C4-2B (cell line): Measurements from ENCODE around the gene FAM228B.
"Not testable (repeated sequence)": the region's sequence is repeated elsewhere in the genome, so short reads cannot be mapped to it uniquely, and the experiment has no call there.

Experiments
- H3K27ac ChIP-seq: fragments of 450-650 bp; 2 replicates; pipeline ENCODE4 v1.5.1; 2017
- ZFX ChIP-seq: fragments of 450-650 bp; IDR thresholded peaks from 2 replicates; pipeline ENCODE4 v1.6.1; 2017
- TF ChIP-seq, protein P1 (sequence below): fragments of 450-650 bp; conservative IDR thresholded peaks from 2 replicates; pipeline ENCODE4 v1.5.1; 2017; ENCODE audit warnings: mild to moderate bottlenecking

FAM228B gene

DNA sequence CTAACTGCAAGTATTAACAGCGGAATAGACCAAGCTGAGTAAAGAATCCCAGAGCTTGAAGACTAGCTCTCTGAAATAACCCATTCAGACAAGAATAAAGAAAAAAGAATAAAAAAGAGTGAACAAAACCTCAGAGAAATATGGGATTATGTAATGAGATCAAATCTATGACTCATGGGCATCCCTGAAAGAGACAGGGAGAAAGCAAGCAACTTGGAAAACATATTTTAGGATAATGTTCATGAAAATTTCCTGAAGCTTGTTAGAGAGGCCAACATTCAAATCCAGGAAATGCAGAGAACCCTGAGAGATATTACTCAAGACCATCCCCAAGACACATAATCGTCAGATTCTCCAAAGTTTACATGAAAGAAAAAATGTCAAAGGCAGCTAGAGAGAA is 17.5 kb upstream of the FAM228B start:
- TF ChIP-seq, protein P1, sequence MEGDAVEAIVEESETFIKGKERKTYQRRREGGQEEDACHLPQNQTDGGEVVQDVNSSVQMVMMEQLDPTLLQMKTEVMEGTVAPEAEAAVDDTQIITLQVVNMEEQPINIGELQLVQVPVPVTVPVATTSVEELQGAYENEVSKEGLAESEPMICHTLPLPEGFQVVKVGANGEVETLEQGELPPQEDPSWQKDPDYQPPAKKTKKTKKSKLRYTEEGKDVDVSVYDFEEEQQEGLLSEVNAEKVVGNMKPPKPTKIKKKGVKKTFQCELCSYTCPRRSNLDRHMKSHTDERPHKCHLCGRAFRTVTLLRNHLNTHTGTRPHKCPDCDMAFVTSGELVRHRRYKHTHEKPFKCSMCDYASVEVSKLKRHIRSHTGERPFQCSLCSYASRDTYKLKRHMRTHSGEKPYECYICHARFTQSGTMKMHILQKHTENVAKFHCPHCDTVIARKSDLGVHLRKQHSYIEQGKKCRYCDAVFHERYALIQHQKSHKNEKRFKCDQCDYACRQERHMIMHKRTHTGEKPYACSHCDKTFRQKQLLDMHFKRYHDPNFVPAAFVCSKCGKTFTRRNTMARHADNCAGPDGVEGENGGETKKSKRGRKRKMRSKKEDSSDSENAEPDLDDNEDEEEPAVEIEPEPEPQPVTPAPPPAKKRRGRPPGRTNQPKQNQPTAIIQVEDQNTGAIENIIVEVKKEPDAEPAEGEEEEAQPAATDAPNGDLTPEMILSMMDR, result no peak
- no peak for TF ChIP-seq ZFX
- H3K27ac ChIP-seq, result no peak overlapping the region

DNA sequence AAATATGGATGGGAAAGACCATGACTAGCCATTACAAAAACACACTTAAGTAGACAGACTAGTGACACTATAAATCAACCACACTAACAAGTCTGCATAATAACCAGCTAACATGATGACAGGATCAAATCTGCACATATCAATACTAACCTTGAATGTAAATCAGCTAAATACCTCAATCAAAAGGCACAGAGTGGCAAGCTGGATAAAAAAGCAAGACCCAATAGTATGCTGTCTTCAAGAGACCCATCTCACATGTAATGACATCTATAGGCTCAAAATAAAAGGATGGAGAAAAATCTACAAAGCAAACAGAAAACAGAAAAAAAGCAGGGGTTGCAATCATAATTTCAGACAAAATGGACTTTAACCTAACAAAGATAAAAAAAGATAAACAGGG is 16.5 kb upstream of the FAM228B start:
- H3K27ac ChIP-seq, result no peak overlapping the region
- no peak for TF ChIP-seq ZFX
- TF ChIP-seq, protein P1, result no peak

DNA sequence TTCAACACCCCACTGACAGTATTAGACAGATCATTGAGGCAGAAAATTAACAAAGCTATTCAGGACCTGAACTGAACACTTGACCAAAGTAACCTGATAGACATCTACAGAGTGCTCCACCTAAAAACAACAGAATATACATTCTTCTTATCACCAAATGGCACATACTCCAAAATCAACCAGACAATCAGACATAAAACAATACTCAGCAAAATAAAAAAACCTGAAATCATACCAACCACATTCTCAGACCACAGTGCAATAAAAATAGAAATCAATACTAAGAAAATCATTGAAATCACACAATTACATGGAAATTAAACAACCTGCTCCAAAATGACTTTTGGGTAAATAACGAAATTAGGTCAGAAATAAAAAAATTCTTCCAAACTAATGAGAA is 15.9 kb upstream of the FAM228B start:
- H3K27ac ChIP-seq, result no peak overlapping the region
- TF ChIP-seq, protein P1, result no peak
- no peak for TF ChIP-seq ZFX

DNA sequence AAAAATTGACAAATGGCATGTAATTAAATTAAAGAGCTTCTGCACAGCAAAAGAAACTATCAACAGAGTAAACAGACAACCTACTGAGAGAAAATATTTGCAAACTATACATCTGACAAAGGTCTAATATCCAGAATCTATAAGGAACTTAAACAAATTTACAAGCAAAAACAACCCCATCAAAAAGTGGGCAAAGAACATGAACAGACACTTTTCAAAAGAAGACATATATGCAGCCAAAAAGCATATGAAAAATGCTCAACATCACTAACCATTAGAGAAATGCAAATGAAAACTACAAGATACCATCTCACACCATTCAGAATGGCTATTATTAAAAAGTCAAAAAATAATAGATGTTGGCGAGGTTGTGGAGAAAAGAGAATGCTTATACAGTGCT is 13.8 kb upstream of the FAM228B start:
- not testable (repeated sequence) for H3K27ac ChIP-seq

DNA sequence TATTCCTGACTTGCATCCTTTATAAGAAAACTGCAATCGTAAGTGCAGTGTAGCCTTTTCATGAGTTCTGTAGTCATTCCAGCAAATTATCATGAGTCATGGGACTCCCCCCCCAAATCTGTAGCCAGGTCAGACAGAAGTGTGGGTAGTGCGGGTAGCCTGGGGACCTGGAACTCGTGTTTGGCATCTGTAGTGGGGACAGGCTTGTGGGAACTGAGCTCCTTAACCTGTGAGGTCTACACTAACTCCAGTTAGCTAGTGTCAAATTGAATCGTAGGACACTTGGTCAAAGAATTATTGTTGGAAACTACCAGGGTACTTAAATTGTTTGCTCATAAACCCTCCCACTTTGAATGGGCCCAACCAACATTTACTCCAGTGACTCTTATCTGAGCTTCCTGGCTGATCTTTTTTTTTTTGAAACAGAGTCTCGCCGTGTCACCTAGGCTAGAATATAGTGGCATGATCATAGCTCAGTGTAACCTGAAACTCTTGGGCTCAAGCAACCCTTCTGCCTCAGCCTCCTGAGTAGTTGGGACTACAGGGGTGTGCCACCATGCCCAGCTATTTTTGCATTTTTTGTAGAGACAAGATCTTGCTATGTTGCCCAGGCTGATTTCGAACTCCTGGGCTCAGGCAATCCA is 12.5 kb upstream of the FAM228B start:
- H3K27ac ChIP-seq, result no peak overlapping the region
- TF ChIP-seq ZFX, result no peak

DNA sequence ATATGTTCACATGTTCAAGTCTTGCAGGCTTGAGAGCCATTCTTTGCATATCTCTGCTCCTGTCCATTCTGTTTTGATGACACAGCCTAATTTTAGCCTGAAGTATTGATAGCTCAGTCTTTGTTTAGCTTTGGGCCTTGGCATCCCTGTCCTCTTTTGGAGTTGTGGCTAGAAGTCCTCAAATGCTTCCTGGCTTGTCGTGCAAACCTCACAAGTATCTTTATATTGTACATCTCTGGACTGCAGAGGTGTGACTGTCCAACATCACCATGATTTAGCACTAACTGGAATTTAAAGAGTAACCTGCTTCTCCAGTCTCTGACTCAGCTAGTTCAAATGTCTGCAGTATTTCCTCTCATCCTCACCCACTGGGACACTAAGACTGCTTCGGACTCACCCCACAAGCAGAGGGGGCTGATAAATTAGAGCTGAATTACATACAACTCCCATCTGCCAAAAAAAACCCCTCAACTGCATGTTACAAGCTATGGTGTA is 11.8 kb upstream of the FAM228B start:
- TF ChIP-seq, protein P1, result no peak
- no peak for TF ChIP-seq ZFX
- no peak overlapping the region for H3K27ac ChIP-seq

DNA sequence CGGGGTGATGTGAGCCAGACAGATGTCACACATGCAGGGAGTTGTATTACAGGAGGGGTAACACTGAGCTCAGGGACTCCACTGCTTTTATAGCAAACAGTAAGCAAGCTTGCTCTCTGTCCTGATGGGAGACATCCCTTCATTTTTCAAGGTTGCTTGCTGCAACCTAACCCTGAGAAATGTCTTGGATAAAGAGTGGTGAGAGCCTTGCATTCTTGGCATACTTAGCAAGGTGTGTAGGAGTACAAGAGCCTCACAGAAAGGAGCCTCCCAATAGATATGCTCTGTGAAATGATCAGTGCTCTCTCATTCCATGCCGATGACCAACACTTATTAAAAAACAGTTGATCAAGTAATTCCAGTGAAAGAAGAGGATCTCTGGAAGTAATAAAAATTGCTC is 8.2 kb upstream of the FAM228B start:
- TF ChIP-seq, protein P1, result no peak
- no peak overlapping the region for H3K27ac ChIP-seq

DNA sequence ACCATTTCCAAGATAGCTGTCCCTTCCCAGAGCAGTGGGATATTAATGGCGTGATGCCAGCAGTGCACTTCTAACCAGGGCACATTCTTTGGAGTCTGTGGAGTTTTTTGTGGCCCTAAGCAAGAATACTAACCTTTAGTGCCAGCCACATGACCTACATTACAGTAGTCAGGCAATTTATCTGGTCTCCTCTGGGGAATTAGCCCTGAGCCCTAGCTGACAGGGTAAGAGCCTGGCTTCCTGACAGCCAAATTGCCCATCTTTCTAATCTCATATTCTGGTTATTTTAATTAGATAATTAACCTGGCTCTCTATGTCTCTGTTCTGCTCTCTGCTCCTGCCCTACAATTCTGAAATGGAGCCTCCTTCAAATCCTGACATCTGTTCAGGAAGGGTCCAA is 5.4 kb upstream of the FAM228B start:
- TF ChIP-seq, protein P1, result no peak
- no peak for TF ChIP-seq ZFX
- H3K27ac ChIP-seq, result no peak overlapping the region
